GM18858 (cell line): Measurements from ENCODE around the gene DHX9.
"Not testable (repeated sequence)": the region's sequence is repeated elsewhere in the genome, so short reads cannot be mapped to it uniquely, and the experiment has no call there.

Experiments used
- ATAC-seq: cut with Tn5 transposase; IDR thresholded peaks from one replicate; pipeline ENCODE4 v1.9.1; 2021; ENCODE audit not compliant: unreplicated experiment

DHX9 gene

GRCh38 chr1:182888736-182889531 is 49.8 kb downstream of the DHX9 start:
- ATAC-seq = no peak

- ATAC-seq = no peak
Observed at GRCh38 chr1:182889997-182890396, 50.9 kb downstream of the DHX9 start.

- ATAC-seq = no peak
Observed at GRCh38 chr1:182890927-182891610, 51.9 kb downstream of the DHX9 start.

- no peak for ATAC-seq
Observed at GRCh38 chr1:182897696-182898095, 58.5 kb downstream of the DHX9 start.

GRCh38 chr1:182901946-182902345 is 62.8 kb downstream of the DHX9 start:
- ATAC-seq = not testable (repeated sequence)

- no peak for ATAC-seq
Observed at GRCh38 chr1:182905321-182905720, 66.2 kb downstream of the DHX9 start.

- no peak for ATAC-seq
Observed at GRCh38 chr1:182909578-182909977, 70.4 kb downstream of the DHX9 start.

- ATAC-seq = no peak
Observed at GRCh38 chr1:182910143-182910542, 71.0 kb downstream of the DHX9 start.

- ATAC-seq = no peak
Observed at GRCh38 chr1:182913401-182913800, 74.3 kb downstream of the DHX9 start.

GRCh38 chr1:182917378-182917777 is 78.2 kb downstream of the DHX9 start:
- ATAC-seq = no peak

GRCh38 chr1:182925661-182926060 is 86.5 kb downstream of the DHX9 start:
- ATAC-seq = no peak

- peak; percentile 69 for ATAC-seq
Observed at GRCh38 chr1:182927693-182928433, 88.7 kb downstream of the DHX9 start.

GRCh38 chr1:182930985-182931384 is 91.8 kb downstream of the DHX9 start:
- no peak for ATAC-seq

GRCh38 chr1:182935716-182936115 is 96.6 kb downstream of the DHX9 start:
- no peak for ATAC-seq
